Parathyroid adenoma (tissue), 2 donors: ENCODE data around the gene INO80E.

Experiments
- H2AFZ ChIP-seq: fragments of 300-600 bp; sonication (generic); one replicate; pipeline ENCODE4 v1.7.0; 2017; ENCODE audit warnings: antibody characterized with exemption, mild to moderate bottlenecking
- H3K27ac ChIP-seq: fragments of 300-600 bp; sonication (generic); one replicate; pipeline ENCODE4 v1.7.0; 2017
- H3K27me3 ChIP-seq: fragments of 300-600 bp; sonication (generic); one replicate; pipeline ENCODE4 v1.7.0; 2017; ENCODE audit warnings: low read length; ENCODE audit not compliant: control insufficient read depth, insufficient read depth
- H3K36me3 ChIP-seq: fragments of 300-600 bp; sonication (generic); one replicate; pipeline ENCODE4 v1.7.0; 2017; ENCODE audit warnings: low read length; ENCODE audit not compliant: control insufficient read depth, insufficient read depth
- H3K4me1 ChIP-seq: fragments of 300-600 bp; sonication (generic); one replicate; pipeline ENCODE4 v1.7.0; 2017; ENCODE audit warnings: control low read depth
- H3K4me2 ChIP-seq: fragments of 300-600 bp; sonication (generic); one replicate; pipeline ENCODE4 v1.7.0; 2017; ENCODE audit warnings: low read length
- H3K4me3 ChIP-seq: fragments of 300-600 bp; sonication (generic); one replicate; pipeline ENCODE4 v1.7.0; 2017; ENCODE audit warnings: low read depth, low read length
- H3K79me2 ChIP-seq: fragments of 300-600 bp; sonication (generic); one replicate; pipeline ENCODE4 v1.7.0; 2017; ENCODE audit warnings: control low read depth
- H3K9ac ChIP-seq: fragments of 300-600 bp; sonication (generic); one replicate; pipeline ENCODE4 v1.7.0; 2017; ENCODE audit warnings: mild to moderate bottlenecking
- H3K9me3 ChIP-seq: fragments of 300-600 bp; sonication (generic); one replicate; pipeline ENCODE4 v1.7.0; 2017; ENCODE audit warnings: low read length; ENCODE audit not compliant: control insufficient read depth
- TF ChIP-seq, protein P1 (sequence below): fragments of 300-600 bp; sonication (generic); IDR thresholded peaks from one replicate; pipeline ENCODE4 v1.7.0; 2017; ENCODE audit warnings: antibody characterized with exemption, mild to moderate bottlenecking
- donor health status: primary hyperparathyroidism.

The INO80E gene

GRCh38 chr16:29975134-29975538, 20.9 kb upstream of the INO80E start:
- peak overlapping the region; percentile 41 for H3K9ac ChIP-seq
- peaks cover 20% of the 10 kb centered on the region for H3K79me2 ChIP-seq
- H3K4me3 ChIP-seq, result peak overlapping the region; percentile 93
- no peaks in the 10 kb centered on the region for H3K27me3 ChIP-seq
- H3K4me2 ChIP-seq, result peak overlapping the region; percentile 85
- TF ChIP-seq, protein P1, sequence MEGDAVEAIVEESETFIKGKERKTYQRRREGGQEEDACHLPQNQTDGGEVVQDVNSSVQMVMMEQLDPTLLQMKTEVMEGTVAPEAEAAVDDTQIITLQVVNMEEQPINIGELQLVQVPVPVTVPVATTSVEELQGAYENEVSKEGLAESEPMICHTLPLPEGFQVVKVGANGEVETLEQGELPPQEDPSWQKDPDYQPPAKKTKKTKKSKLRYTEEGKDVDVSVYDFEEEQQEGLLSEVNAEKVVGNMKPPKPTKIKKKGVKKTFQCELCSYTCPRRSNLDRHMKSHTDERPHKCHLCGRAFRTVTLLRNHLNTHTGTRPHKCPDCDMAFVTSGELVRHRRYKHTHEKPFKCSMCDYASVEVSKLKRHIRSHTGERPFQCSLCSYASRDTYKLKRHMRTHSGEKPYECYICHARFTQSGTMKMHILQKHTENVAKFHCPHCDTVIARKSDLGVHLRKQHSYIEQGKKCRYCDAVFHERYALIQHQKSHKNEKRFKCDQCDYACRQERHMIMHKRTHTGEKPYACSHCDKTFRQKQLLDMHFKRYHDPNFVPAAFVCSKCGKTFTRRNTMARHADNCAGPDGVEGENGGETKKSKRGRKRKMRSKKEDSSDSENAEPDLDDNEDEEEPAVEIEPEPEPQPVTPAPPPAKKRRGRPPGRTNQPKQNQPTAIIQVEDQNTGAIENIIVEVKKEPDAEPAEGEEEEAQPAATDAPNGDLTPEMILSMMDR, result no peak
- H3K4me1 ChIP-seq, result peaks cover 13% of the 10 kb centered on the region
- H3K9me3 ChIP-seq, result no peaks in the 10 kb centered on the region
- H3K27ac ChIP-seq, result peak overlapping the region; percentile 76
- no peaks in the 10 kb centered on the region for H3K36me3 ChIP-seq
- H2AFZ ChIP-seq, result no peak overlapping the region

DNA sequence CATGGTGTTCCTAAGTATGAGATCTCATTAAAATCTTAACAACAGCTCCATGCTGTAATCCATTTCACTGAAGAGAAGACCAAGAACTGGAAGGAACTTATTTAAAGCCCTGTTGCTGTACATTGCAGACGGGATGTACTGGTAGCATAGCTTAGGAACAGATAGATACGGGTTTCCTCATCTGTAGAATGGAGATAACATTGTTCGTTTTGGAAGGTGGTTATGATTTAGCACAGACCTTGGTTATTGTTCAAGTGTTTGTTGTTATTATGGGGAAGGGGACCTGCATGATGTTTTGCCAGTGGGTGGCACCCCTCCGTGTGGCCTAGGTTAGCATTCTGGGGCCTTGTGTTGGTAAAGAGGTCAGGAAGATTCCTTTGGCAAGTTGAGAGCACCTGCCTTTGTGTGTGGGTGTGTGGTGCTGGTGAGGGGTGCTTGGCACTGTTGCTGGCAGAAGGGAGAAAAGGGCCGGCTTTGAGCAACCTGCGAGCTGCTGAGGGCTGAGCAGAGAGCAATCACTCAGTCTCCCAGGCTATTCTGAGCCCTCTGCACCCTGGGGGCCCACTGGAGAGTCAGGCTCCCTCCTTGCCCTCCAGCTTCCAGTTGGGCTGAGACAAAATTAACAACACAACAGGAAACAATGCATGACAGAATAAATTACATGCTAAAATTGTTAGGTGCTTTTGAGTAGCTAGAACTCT, 20.1 kb upstream of the INO80E start:
- Histone ChIP-seq H3K9me3 (no peaks in the 10 kb centered on the region), H3K27ac (peak overlapping the region; percentile 76), H3K4me1 (peaks cover 13% of the 10 kb centered on the region), H3K4me3 (peak overlapping the region; percentile 93), H3K27me3 (no peaks in the 10 kb centered on the region), H2AFZ (no peak overlapping the region), H3K36me3 (no peaks in the 10 kb centered on the region), H3K4me2 (peak overlapping the region; percentile 85), H3K79me2 (peaks cover 20% of the 10 kb centered on the region), H3K9ac (no peak overlapping the region)
- TF ChIP-seq, protein P1, result no peak

DNA sequence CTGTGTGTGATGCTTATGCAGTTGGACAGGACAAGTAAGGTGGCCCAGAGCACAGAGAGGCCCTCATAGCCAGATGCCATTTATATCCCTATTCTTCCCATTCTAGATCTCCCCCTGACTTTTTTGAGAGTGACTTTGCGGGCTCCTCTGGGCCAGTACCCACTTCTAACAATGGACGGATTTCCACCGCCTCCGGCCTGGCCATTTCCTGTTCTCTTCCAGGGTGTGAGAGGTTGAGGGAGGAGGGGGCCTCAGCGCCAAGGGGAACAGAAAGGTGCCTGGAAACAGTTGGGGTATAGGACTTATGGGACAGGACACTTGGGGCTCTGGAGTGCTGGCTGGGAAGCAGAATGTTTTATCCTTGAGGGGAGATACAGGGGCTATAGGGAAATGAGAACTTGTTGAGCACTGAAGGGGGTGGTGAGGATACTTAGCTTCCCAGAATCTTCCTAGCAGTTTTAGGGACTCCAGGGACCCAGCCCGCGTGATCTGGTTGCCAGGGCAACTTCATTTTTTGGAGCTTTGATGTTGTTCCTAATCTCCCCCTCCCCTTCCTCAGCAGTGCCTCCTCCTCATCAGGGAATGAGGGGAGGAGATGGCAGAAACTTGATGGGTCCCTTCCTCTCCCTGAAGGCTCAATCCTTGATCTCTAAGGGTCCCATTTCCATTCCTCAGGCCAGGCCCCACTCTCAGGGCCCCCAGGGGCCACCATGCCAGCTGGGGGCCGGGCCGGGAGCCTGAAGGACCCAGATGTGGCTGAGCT, 18.8 kb upstream of the INO80E start:
- no peak overlapping the region for H3K4me3 ChIP-seq
- H3K4me1 ChIP-seq, result peaks cover 13% of the 10 kb centered on the region
- H3K9me3 ChIP-seq, result no peaks in the 10 kb centered on the region
- TF ChIP-seq, protein P1, result no peak
- H3K27me3 ChIP-seq, result no peaks in the 10 kb centered on the region
- no peak overlapping the region for H3K9ac ChIP-seq
- no peak overlapping the region for H2AFZ ChIP-seq
- H3K36me3 ChIP-seq, result no peaks in the 10 kb centered on the region
- H3K79me2 ChIP-seq, result peaks cover 20% of the 10 kb centered on the region
- peak overlapping the region; percentile 17 for H3K27ac ChIP-seq
- peak overlapping the region; percentile 85 for H3K4me2 ChIP-seq

- H3K79me2 ChIP-seq, result peaks cover 20% of the 10 kb centered on the region
- no peak overlapping the region for H3K4me3 ChIP-seq
- H3K36me3 ChIP-seq, result no peaks in the 10 kb centered on the region
- H3K27me3 ChIP-seq, result no peaks in the 10 kb centered on the region
- H3K9me3 ChIP-seq, result no peaks in the 10 kb centered on the region
- H3K27ac ChIP-seq, result no peak overlapping the region
- H3K4me2 ChIP-seq, result no peak overlapping the region
- H3K9ac ChIP-seq, result no peak overlapping the region
- H2AFZ ChIP-seq, result no peak overlapping the region
- TF ChIP-seq, protein P1, result no peak
- peaks cover 13% of the 10 kb centered on the region for H3K4me1 ChIP-seq
Observed at GRCh38 chr16:29978081-29978480, 18.0 kb upstream of the INO80E start.
